Natural killer cell (primary cell): ENCODE results near the gene ZNF318. TPM values are rescaled to one million over a fixed set of nuclear protein-coding genes. Genes with fewer than 3 reads are reported as not detected.

Experiments
- ATAC-seq, 3 donors: fragments of 150-1000 bp in 2 of 3; fragments of 200-7000 bp in 1 of 3; cut with Tn5 transposase; 1 replicate in 1 of 3; 2 replicates in 2 of 3; pipeline ENCODE4 v1.10.0; 2021; ENCODE audit warnings: mild to moderate bottlenecking in 2 of 3, moderate library complexity in 2 of 3
- DNase-seq, 2 donors: peaks; one replicate each; pipeline versions ENCODE4 v3.0.0 to v3.0.0-alpha.2; 2013 to 2021; ENCODE audit warnings: mixed read lengths in 1 of 2
- H3K27ac ChIP-seq: one replicate; pipeline ENCODE4 v1.5.1; 2013; ENCODE audit warnings: mild to moderate bottlenecking, low read length
- H3K27me3 ChIP-seq: one replicate; pipeline ENCODE4 v1.6.1; 2013; ENCODE audit warnings: low read length; ENCODE audit not compliant: control insufficient read depth, insufficient read depth
- H3K36me3 ChIP-seq: one replicate; pipeline ENCODE4 v1.6.1; 2013; ENCODE audit warnings: low read length; ENCODE audit not compliant: control insufficient read depth, insufficient read depth
- H3K4me1 ChIP-seq: one replicate; pipeline ENCODE4 v1.6.1; 2013; ENCODE audit warnings: low read length; ENCODE audit not compliant: control insufficient read depth, insufficient read depth
- H3K4me3 ChIP-seq: one replicate; pipeline ENCODE4 v1.5.1; 2013; ENCODE audit warnings: low read length
- H3K9me3 ChIP-seq: one replicate; pipeline ENCODE4 v1.6.1; 2013; ENCODE audit warnings: low read length; ENCODE audit not compliant: control insufficient read depth, insufficient read depth
- H3K27ac Mint-ChIP-seq, 2 donors: one replicate each; pipeline ENCODE4 v1.8.0; 2022; ENCODE audit warnings: mild to moderate bottlenecking in 2 of 2, mixed read lengths in 2 of 2, moderate library complexity in 1 of 2
- H3K27me3 Mint-ChIP-seq, 2 donors: one replicate each; pipeline ENCODE4 v1.8.0; 2022; ENCODE audit warnings: low read depth in 2 of 2, mixed read lengths in 2 of 2
- H3K36me3 Mint-ChIP-seq: one replicate; pipeline ENCODE4 v1.8.0; 2022; ENCODE audit warnings: mixed read lengths
- H3K4me1 Mint-ChIP-seq, 2 donors: one replicate each; pipeline ENCODE4 v1.8.0; 2022; ENCODE audit warnings: mixed read lengths in 2 of 2
- H3K4me3 Mint-ChIP-seq: one replicate; pipeline ENCODE4 v1.8.0; 2022; ENCODE audit warnings: mild to moderate bottlenecking, moderate library complexity, mixed read lengths
- H3K9me3 Mint-ChIP-seq, 2 donors: one replicate each; pipeline ENCODE4 v1.8.0; 2022; ENCODE audit warnings: mixed read lengths in 2 of 2
- WGBS: methylation state at CpG from one replicate; pipeline ENCODE4 v1.1.7; 2013; ENCODE audit warnings: missing lambda C conversion rate; ENCODE audit not compliant: insufficient coverage; 5-methylcytosine and 5-hydroxymethylcytosine counted together
- intact Hi-C: fragments of 100-400 bp; cut with micrococcal nuclease; formaldehyde crosslinking; loops from one replicate; pipeline ENCODE4 v1.14.2; 2022
- total RNA-seq, 4 donors: library from RNA; stranded (reverse); fragments of 120-200 nt in 1 of 4; gene quantifications; one replicate each; pipeline versions ENCODE4 v1.2.3 to v1.2.4, GENCODE V29; 2013 to 2022
- TF ChIP-seq, protein P1 (sequence below): fragments of 200-600 bp; IDR thresholded peaks from one replicate; pipeline ENCODE4 v1.8.0; 2022; ENCODE audit warnings: antibody characterized with exemption

Gene ZNF318
- total RNA-seq, 3 donors from 2014 or later (not counting 1 experiment from before 2014, with no cell fraction given), result 34.6 to 45.9 (median 43.0) TPM

DNA sequence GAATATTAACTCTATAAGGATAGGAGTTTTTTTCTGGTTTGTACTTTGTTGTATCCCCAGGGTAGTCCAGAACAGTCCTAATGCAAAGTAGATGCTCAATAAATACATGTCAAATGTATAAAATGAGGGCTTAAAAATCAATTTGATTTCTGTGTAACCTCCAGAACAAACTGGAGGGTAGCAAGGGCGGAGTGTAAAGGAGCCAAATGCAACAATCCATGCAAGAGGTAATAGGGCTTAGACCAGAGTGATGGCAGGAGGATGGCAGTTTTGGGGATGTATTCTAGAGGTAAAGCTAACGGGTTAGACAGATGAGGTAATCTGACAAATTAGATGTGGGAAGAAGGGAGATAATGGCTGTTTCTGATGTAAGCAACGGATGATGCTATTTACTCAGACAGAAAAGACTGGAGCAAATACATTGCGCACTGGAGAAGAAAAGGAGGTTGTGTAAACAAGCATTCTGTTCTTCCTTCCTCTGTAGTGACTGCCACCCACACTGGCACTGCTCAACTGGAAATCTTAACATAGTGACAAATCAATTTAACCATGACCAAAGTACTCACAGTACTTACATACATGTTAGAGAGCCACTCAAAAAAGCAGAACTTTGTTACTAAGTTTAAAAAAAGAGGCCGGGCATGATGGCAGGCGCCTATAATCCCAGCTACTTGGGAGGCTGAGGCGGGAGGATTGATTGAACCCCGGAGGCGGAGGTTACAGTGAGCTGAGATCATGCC, 2.0 kb downstream of the ZNF318 start:
- H3K4me1 Mint-ChIP-seq, result peaks cover 43 to 48% of the 10 kb centered on the region in 2 donors
- no peaks in the 10 kb centered on the region for H3K27me3 Mint-ChIP-seq
- Histone ChIP-seq H3K27me3 (no peaks in the 10 kb centered on the region), H3K36me3 (peaks cover 26% of the 10 kb centered on the region), H3K4me1 (peaks cover 39% of the 10 kb centered on the region), H3K4me3 (peak overlapping the region; percentile 85), H3K27ac (no peak overlapping the region), H3K9me3 (no peaks in the 10 kb centered on the region)
- H3K4me3 Mint-ChIP-seq, result peak overlapping the region; percentile 93
- 80% methylated on average over 9 of the region's 9 CpGs for WGBS
- H3K9me3 Mint-ChIP-seq, result no peaks in the 10 kb centered on the region
- TF ChIP-seq, protein P1, sequence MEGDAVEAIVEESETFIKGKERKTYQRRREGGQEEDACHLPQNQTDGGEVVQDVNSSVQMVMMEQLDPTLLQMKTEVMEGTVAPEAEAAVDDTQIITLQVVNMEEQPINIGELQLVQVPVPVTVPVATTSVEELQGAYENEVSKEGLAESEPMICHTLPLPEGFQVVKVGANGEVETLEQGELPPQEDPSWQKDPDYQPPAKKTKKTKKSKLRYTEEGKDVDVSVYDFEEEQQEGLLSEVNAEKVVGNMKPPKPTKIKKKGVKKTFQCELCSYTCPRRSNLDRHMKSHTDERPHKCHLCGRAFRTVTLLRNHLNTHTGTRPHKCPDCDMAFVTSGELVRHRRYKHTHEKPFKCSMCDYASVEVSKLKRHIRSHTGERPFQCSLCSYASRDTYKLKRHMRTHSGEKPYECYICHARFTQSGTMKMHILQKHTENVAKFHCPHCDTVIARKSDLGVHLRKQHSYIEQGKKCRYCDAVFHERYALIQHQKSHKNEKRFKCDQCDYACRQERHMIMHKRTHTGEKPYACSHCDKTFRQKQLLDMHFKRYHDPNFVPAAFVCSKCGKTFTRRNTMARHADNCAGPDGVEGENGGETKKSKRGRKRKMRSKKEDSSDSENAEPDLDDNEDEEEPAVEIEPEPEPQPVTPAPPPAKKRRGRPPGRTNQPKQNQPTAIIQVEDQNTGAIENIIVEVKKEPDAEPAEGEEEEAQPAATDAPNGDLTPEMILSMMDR, result no peak
- H3K36me3 Mint-ChIP-seq, result peaks cover 10% of the 10 kb centered on the region
- ATAC-seq (no peak), DNase-seq (no peak)
- intact Hi-C loops, result loop anchor here (5.0 to 10.0 kb wide), 3 partner anchors 147 to 260 kb away; partner anchors contain the start of genes GTPBP2, LRRC73, POLR1C and SRF
- H3K27ac Mint-ChIP-seq, result no peak overlapping the region

DNA sequence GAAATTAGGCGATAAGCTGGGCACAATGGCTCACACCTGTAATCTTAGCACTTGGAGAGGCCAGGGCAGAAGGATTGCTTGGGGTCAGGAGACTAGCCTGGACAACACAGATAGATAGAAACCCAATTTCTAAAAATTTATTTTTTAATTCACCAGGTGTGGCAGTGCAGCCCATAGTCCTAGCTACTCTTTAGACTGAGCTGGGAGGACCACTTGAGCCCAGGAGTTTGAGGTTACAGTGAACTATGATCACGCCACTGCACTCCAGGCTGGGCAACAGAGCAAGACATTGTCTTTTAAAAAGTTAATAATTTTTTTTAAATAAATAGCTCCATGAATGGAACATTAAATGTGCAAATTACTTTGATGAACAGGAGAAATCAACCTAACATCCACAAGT, 8.2 kb downstream of the ZNF318 start:
- peaks cover 18% of the 10 kb centered on the region for H3K36me3 Mint-ChIP-seq
- H3K4me3 Mint-ChIP-seq, result no peak overlapping the region
- H3K27ac ChIP-seq, result no peak overlapping the region
- peak in 1 of 2 donors; percentile 21 for DNase-seq
- no peaks in the 10 kb centered on the region for H3K27me3 ChIP-seq
- no peak overlapping the region for H3K27ac Mint-ChIP-seq
- H3K9me3 ChIP-seq, result no peaks in the 10 kb centered on the region
- peak in 2 of 3 donors; percentile 50 to 59 for ATAC-seq
- H3K9me3 Mint-ChIP-seq, result no peaks in the 10 kb centered on the region
- TF ChIP-seq, protein P1, result peak; percentile 32
- no peak overlapping the region for H3K4me3 ChIP-seq
- whole genome bisulfite sequencing, result 90% methylated on average over 2 of the region's 2 CpGs
- peaks cover 24 to 35% of the 10 kb centered on the region in 2 donors for H3K4me1 Mint-ChIP-seq
- peaks cover 6% of the 10 kb centered on the region for H3K4me1 ChIP-seq
- intact Hi-C loops, result loop anchor here (1.0 to 10.0 kb wide), 2 partner anchors 37 to 154 kb away; partner anchors contain the start of genes LRRC73, POLR1C and YIPF3
- H3K27me3 Mint-ChIP-seq, result no peaks in the 10 kb centered on the region
- peaks cover 70% of the 10 kb centered on the region for H3K36me3 ChIP-seq

DNA sequence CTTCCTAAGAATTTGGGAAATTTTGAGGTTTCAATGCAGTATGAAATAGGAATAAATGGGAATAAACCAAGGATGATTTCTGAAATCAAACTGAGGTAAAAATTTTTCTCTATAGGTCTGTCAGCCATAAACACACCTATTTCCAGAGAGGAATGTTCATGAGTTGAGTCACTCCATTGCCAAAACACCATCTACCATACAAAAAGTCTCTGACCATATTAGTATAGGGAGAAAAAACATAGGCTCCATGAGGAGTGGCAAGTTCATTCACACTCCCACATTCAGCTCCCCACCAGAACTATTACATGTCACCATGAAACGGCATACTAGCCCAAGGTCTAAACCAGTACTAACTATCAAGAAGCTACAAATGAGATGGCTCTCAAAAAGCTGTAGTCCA, 9.6 kb downstream of the ZNF318 start:
- intact Hi-C loops, result loop anchor here (10.0 kb wide), 1 partner anchor 155 kb away; the partner anchor contains the start of genes LRRC73, POLR1C and YIPF3
- Mint-ChIP-seq H3K27ac (no peak overlapping the region), H3K27me3 (no peaks in the 10 kb centered on the region), H3K4me1 (peaks cover 10 to 21% of the 10 kb centered on the region in 2 donors), H3K4me3 (no peak overlapping the region), H3K9me3 (no peaks in the 10 kb centered on the region), H3K36me3 (peaks cover 16% of the 10 kb centered on the region)
- DNase-seq, result no peak
- TF ChIP-seq, protein P1, result no peak
- WGBS, result 100% methylated on average over 1 of the region's 1 CpG
- no peaks in the 10 kb centered on the region for H3K27me3 ChIP-seq
- no peaks in the 10 kb centered on the region for H3K9me3 ChIP-seq
- no peak for ATAC-seq
- H3K4me1 ChIP-seq, result peaks cover 3% of the 10 kb centered on the region
- H3K36me3 ChIP-seq, result peaks cover 77% of the 10 kb centered on the region
- no peak overlapping the region for H3K27ac ChIP-seq
- H3K4me3 ChIP-seq, result no peak overlapping the region
